A549 treated with Mapracorat at 1 μM for 4 hours (cell line): ENCODE data around the gene KRTAP10-1. TPM values are rescaled to one million over a fixed set of nuclear protein-coding genes. Genes with fewer than 3 reads are reported as not detected.

Experiments used
- total RNA-seq: library from RNA; stranded (reverse); fragments of 200-300 nt; extraction: Qiagen RNA extraction; gene quantifications from 5 replicates; pipeline ENCODE4 v1.2.3, GENCODE V29; 2022

The KRTAP10-1 gene, protein sequence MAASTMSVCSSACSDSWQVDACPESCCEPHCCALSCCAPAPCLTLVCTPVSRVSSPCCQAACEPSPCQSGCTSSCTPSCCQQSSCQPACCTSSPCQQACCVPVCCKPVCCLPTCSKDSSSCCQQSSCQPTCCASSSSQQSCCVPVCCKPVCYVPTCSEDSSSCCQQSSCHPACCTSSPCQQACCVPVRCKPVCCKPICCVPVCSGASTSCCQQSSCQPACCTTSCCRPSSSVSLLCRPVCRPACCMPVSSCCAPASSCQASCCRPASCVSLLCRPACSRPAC
- not detected in 5 replicates for total RNA-seq

DNA sequence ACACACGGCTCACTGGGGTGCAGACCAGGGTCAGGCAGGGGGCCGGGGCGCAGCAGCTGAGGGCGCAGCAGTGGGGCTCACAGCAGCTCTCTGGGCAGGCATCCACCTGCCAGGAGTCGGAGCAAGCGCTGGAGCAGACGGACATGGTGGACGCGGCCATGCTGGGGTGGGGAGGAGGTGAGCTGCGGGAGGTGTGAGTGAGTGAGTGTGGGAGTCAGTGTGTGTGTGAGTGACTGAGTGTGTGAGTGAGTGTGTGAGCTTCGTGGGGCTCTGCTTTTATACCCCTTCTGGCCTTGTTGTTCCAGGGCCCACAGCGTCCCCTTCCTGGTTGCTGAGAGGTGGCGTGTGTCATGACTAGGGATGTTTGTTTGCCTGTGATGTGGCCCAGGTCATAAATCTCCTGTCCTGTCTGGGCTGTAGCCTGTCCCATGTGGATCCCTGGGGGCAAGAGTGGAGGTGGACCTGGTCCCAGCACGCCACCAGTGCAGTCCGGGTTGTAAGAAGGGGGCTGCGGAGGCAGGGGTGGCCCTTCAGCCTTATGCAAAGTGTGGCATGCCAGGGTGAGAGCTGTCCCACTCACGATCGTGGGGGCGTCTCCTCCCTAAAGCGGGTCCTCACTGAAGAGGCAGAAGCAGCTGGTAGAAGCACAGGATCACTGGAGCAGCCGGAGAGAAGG lies at the start of gene KRTAP10-1:
Gene KRTAP10-1 (minus strand): TSS at position 205 of the 676 bp plus-strand sequence. CDS start 45 bp downstream, at position 160.

DNA sequence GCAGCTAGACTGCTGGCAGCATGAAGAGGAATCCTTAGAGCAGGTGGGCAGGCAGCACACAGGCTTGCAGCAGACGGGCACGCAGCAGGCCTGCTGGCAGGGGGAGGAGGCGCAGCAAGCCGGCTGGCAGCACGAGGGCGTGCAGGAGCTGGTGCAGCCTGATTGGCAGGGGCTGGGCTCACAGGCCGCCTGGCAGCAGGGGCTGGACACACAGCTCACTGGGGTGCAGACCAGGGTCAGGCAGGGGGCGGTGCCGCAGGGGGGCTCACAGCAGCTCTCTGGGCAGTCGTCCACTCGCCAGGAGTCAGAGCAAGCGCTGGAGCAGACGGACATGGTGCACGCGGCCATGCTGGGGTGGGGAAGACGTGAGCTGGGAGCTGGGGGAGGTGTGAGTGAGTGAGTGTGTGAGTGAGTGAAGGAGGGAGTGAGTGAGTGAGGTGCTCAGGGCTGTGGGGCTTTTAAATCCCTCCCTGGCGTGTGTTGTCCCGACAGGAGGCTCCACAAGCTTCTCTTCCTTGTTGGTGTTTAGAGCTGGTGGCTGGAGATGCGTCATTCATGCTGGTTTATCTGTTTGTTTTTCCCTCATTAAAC lies 40.3 kb upstream of the KRTAP10-1 start, which contains the start of gene KRTAP10-5:
Gene KRTAP10-5 (minus strand): TSS at position 374 of the 591 bp plus-strand sequence. CDS start 26 bp downstream, at position 348.

DNA sequence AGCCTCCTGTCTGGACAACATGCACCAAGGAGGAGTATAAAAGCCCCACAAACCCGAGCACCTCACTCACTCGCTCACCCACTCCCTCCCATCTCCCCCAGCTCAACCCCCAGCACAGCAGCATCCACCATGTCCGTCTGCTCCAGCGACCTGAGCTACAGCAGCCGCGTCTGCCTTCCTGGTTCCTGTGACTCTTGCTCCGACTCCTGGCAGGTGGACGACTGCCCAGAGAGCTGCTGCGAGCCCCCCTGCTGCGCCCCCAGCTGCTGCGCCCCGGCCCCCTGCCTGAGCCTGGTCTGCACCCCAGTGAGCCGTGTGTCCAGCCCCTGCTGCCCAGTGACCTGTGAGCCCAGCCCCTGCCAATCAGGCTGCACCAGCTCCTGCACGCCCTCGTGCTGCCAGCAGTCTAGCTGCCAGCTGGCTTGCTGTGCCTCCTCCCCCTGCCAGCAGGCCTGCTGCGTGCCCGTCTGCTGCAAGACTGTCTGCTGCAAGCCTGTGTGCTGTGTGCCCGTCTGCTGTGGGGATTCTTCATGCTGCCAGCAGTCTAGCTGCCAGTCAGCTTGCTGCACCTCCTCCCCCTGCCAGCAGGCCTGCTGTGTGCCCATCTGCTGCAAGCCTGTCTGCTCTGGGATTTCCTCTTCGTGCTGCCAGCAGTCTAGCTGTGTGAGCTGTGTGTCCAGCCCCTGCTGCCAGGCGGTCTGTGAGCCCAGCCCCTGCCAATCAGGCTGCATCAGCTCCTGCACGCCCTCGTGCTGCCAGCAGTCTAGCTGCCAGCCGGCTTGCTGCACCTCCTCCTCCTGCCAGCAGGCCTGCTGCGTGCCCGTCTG lies 33.8 kb upstream of the KRTAP10-1 start, which contains the start of gene KRTAP10-4:
Gene KRTAP10-4 (plus strand): TSS at position 100 of the 827 bp plus-strand sequence. CDS start 30 bp downstream, at position 130.

DNA sequence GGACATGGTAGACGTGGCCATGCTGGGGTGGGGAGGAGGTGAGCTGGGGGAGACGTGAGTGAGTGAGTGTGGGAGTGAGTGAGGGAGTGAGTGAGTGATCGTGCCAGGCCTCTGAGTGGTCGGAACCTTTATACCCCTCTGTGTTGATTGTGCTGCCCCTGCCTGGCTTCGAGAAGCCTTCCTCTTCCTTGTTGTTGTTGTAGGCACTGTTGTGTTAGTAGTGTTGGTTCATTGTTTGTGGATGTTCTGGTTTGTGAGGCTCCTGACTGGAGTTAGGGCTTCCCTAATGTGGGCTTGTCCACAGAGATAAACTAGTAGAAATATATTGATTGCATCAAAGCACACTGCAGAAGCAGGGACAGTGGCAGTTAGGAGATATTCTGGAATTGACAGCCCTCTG lies 18.7 kb upstream of the KRTAP10-1 start, which contains the start of gene KRTAP10-3:
Gene KRTAP10-3 (minus strand): TSS at position 101 of the 400 bp plus-strand sequence. CDS start 80 bp downstream, at position 21.

DNA sequence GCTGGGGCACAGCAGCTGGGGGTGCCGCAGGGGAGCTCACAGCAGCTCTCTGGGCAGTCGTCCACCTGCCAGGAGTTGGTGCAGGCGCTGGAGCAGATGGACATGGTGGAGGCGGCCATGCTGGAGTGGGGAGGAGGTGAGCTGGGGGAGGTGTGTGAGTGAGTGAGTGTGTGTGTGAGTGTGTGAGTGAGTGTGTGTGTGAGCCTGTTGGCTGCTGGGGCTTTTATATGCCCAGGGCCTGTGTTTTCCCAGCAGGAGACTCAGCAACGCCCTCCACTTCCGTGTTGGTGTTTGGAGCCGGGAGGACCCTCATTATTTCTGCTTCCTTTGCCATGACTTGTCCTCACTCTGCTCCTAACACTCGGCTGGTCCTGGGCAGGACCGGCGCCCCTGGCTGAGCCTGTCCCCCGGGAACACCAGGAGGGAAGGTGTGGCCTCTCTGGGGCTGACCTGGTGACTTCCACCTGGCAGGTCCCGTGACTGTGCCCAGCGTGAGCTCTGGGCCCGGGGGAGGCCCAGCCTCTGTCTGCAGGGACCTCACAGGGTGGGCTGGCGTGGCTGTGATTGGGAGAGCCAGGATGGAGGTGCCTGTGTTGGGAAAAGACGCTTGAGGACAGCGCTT lies 11.5 kb upstream of the KRTAP10-1 start, which contains the start of gene KRTAP10-2:
Gene KRTAP10-2 (minus strand): TSS at position 166 of the 622 bp plus-strand sequence. CDS start 47 bp downstream, at position 119.

Other genes with a start within 250 kb of the KRTAP10-1 start
- gene PFKL, start 240.1 kb downstream of the KRTAP10-1 start, total RNA-seq = 37.3 to 50.4 TPM (median 47.4 TPM) in 5 replicates
- gene CFAP410, start 200.8 kb downstream of the KRTAP10-1 start, total RNA-seq = 5.2 to 11.5 TPM (median 8.8 TPM) in 5 replicates
- 5.5 to 10.6 TPM (median 8.1 TPM) in 5 replicates for gene TRPM2, start 186.6 kb downstream of the KRTAP10-1 start, total RNA-seq
- 1.5 to 2.3 TPM (median 2.1 TPM) in 5 replicates for gene LRRC3, start 84.7 kb downstream of the KRTAP10-1 start, total RNA-seq
- not detected in 5 replicates for gene KRTAP10-2, start 11.3 kb upstream of the KRTAP10-1 start, total RNA-seq
- not detected in 5 replicates for gene KRTAP10-3, start 18.6 kb upstream of the KRTAP10-1 start, total RNA-seq
- gene KRTAP10-4, start 33.5 kb upstream of the KRTAP10-1 start, total RNA-seq = not detected in 5 replicates
- gene KRTAP10-5, start 40.4 kb upstream of the KRTAP10-1 start, total RNA-seq = not detected in 5 replicates
- not detected in 5 replicates for gene KRTAP10-6, start 52.3 kb upstream of the KRTAP10-1 start, total RNA-seq
- not detected in 5 replicates for gene KRTAP10-7, start 60.4 kb upstream of the KRTAP10-1 start, total RNA-seq
- not detected in 5 replicates for gene KRTAP10-8, start 71.9 kb upstream of the KRTAP10-1 start, total RNA-seq
- not detected in 5 replicates for gene KRTAP10-9, start 86.9 kb upstream of the KRTAP10-1 start, total RNA-seq
- gene KRTAP10-10, start 97.2 kb upstream of the KRTAP10-1 start, total RNA-seq = not detected in 5 replicates
- gene KRTAP10-11, start 106.2 kb upstream of the KRTAP10-1 start, total RNA-seq = not detected in 5 replicates
- gene KRTAP12-4, start 114.5 kb upstream of the KRTAP10-1 start, total RNA-seq = not detected in 5 replicates
- not detected in 5 replicates for gene KRTAP12-3, start 117.7 kb upstream of the KRTAP10-1 start, total RNA-seq
- gene KRTAP12-2, start 126.7 kb upstream of the KRTAP10-1 start, total RNA-seq = not detected in 5 replicates
- gene KRTAP12-1, start 142.0 kb upstream of the KRTAP10-1 start, total RNA-seq = not detected in 5 replicates
- gene KRTAP10-12, start 157.0 kb upstream of the KRTAP10-1 start, total RNA-seq = not detected in 5 replicates
- gene TSPEAR, start 171.4 kb upstream of the KRTAP10-1 start, total RNA-seq = not detected in 5 replicates